ENCODE measurements around the gene LILRA5.
"Not testable (repeated sequence)": the region's sequence is repeated elsewhere in the genome, so short reads cannot be mapped to it uniquely, and the experiment has no call there.

Gene LILRA5

GRCh38 chr19:54307389-54308020 lies 5.5 kb downstream of the LILRA5 start:
- DNase-seq (ENCODE audit: low read depth, low spot score): no peak
- no peak overlapping the region for H3K27ac ChIP-seq

- no peak for DNase-seq (ENCODE audit: low read depth, low spot score)
Observed at GRCh38 chr19:54305141-54305540, 7.8 kb downstream of the LILRA5 start.

GRCh38 chr19:54302257-54302656 lies 10.7 kb downstream of the LILRA5 start:
- H3K27ac ChIP-seq: no peak overlapping the region
- DNase-seq (ENCODE audit: low read depth, low spot score): no peak

More at GRCh38 chr19:54305141-54305540, 7.8 kb downstream of the LILRA5 start:
- H3K27ac ChIP-seq: no peak overlapping the region

- no peak overlapping the region for H3K27ac ChIP-seq
- no peak for DNase-seq (ENCODE audit: low read depth, low spot score)
Observed at GRCh38 chr19:54299515-54299914, 13.5 kb downstream of the LILRA5 start.

- H3K27ac ChIP-seq: no peak overlapping the region
- no peak for DNase-seq (ENCODE audit: low read depth, low spot score)
Observed at GRCh38 chr19:54299126-54299498, 13.9 kb downstream of the LILRA5 start.

GRCh38 chr19:54298357-54299125 lies 14.4 kb downstream of the LILRA5 start:
- no peak overlapping the region for H3K27ac ChIP-seq
- DNase-seq (ENCODE audit: low read depth, low spot score): no peak

- no peak for DNase-seq (ENCODE audit: low read depth, low spot score)
- no peak overlapping the region for H3K27ac ChIP-seq
Observed at GRCh38 chr19:54297759-54298305, 15.1 kb downstream of the LILRA5 start.

- no peak for DNase-seq (ENCODE audit: low read depth, low spot score)
- H3K27ac ChIP-seq: no peak overlapping the region
Observed at GRCh38 chr19:54294539-54294938, 18.4 kb downstream of the LILRA5 start.

GRCh38 chr19:54289160-54289559 lies 23.8 kb downstream of the LILRA5 start:
- H3K27ac ChIP-seq; DNase-seq (ENCODE audit: low read depth, low spot score): not testable (repeated sequence)

- H3K27ac ChIP-seq: no peak overlapping the region
- no peak for DNase-seq (ENCODE audit: low read depth, low spot score)
Observed at GRCh38 chr19:54287456-54287855, 25.5 kb downstream of the LILRA5 start.

- not testable (repeated sequence) for H3K27ac ChIP-seq; DNase-seq (ENCODE audit: low read depth, low spot score)
Observed at GRCh38 chr19:54286283-54286682, 26.7 kb downstream of the LILRA5 start.

GRCh38 chr19:54285427-54286056 lies 27.4 kb downstream of the LILRA5 start:
- DNase-seq (ENCODE audit: low read depth, low spot score); H3K27ac ChIP-seq: not testable (repeated sequence)

- H3K27ac ChIP-seq: no peak overlapping the region
- no peak for DNase-seq (ENCODE audit: low read depth, low spot score)
Observed at GRCh38 chr19:54282686-54283470, 30.1 kb downstream of the LILRA5 start.

GRCh38 chr19:54281729-54282075 lies 31.3 kb downstream of the LILRA5 start:
- not testable (repeated sequence) for DNase-seq (ENCODE audit: low read depth, low spot score); H3K27ac ChIP-seq

GRCh38 chr19:54281007-54281728 lies 31.8 kb downstream of the LILRA5 start, which contains the start of gene LILRB2:
LILRB2 (minus strand) TSS chr19:54281110; CDS start chr19:54280496, 614 bp downstream.
- DNase-seq (ENCODE audit: low read depth, low spot score): no peak
- no peak within 1 kb of the TSS for H3K27ac ChIP-seq

GRCh38 chr19:54280441-54280840 lies 32.5 kb downstream of the LILRA5 start:
- H3K27ac ChIP-seq; DNase-seq (ENCODE audit: low read depth, low spot score): not testable (repeated sequence)

GRCh38 chr19:54280025-54280424 lies 32.9 kb downstream of the LILRA5 start:
- DNase-seq (ENCODE audit: low read depth, low spot score); H3K27ac ChIP-seq: not testable (repeated sequence)

- H3K27ac ChIP-seq: no peak overlapping the region
- DNase-seq (ENCODE audit: low read depth, low spot score): no peak
Observed at GRCh38 chr19:54279406-54279962, 33.5 kb downstream of the LILRA5 start.

GRCh38 chr19:54278571-54279195 lies 34.3 kb downstream of the LILRA5 start:
- DNase-seq (ENCODE audit: low read depth, low spot score); H3K27ac ChIP-seq: not testable (repeated sequence)

Measured in epithelial cell of prostate (primary cell).